ENCODE data around the gene ACSM6.
A peak's percentile ranks its signal among the peaks of the same experiment; 100 is the strongest.
"Not testable (repeated sequence)": the region's sequence is repeated elsewhere in the genome, so short reads cannot be mapped to it uniquely, and the experiment has no call there.

Gene ACSM6

GRCh38 chr10:95193944-95194343, at the start of gene ACSM6:
Gene ACSM6 (plus strand): TSS chr10:95194238. CDS start chr10:95194486, 248 bp downstream.
- no peak for DNase-seq (ENCODE audit: low spot score)

- DNase-seq (ENCODE audit: low spot score) = no peak
Measured at GRCh38 chr10:95168694-95169093, 25.3 kb upstream of the ACSM6 start.

GRCh38 chr10:95169522-95169921, 24.5 kb upstream of the ACSM6 start:
- no peak for DNase-seq (ENCODE audit: low spot score)

- no peak for DNase-seq (ENCODE audit: low spot score)
Measured at GRCh38 chr10:95170790-95171189, 23.2 kb upstream of the ACSM6 start.

GRCh38 chr10:95171336-95171735, 22.7 kb upstream of the ACSM6 start:
- no peak for DNase-seq (ENCODE audit: low spot score)

- no peak for DNase-seq (ENCODE audit: low spot score)
Measured at GRCh38 chr10:95172851-95173250, 21.2 kb upstream of the ACSM6 start.

GRCh38 chr10:95176101-95176500, 17.9 kb upstream of the ACSM6 start:
- no peak for DNase-seq (ENCODE audit: low spot score)

GRCh38 chr10:95177429-95177828, 16.6 kb upstream of the ACSM6 start:
- no peak for DNase-seq (ENCODE audit: low spot score)

- DNase-seq (ENCODE audit: low spot score) = no peak
Measured at GRCh38 chr10:95178266-95178665, 15.8 kb upstream of the ACSM6 start.

- DNase-seq (ENCODE audit: low spot score) = no peak
Measured at GRCh38 chr10:95178797-95179196, 15.2 kb upstream of the ACSM6 start.

- no peak for DNase-seq (ENCODE audit: low spot score)
Measured at GRCh38 chr10:95181726-95182125, 12.3 kb upstream of the ACSM6 start.

- DNase-seq (ENCODE audit: low spot score) = peak; percentile 97
Measured at GRCh38 chr10:95183271-95184230, 10.5 kb upstream of the ACSM6 start.

GRCh38 chr10:95187617-95188016, 6.4 kb upstream of the ACSM6 start:
- DNase-seq (ENCODE audit: low spot score) = no peak

- DNase-seq (ENCODE audit: low spot score) = no peak
Measured at GRCh38 chr10:95188593-95188992, 5.4 kb upstream of the ACSM6 start.

GRCh38 chr10:95196046-95196445, 2.0 kb downstream of the ACSM6 start:
- no peak for DNase-seq (ENCODE audit: low spot score)

- DNase-seq (ENCODE audit: low spot score) = peak; percentile 64
Measured at GRCh38 chr10:95201736-95202135, 7.7 kb downstream of the ACSM6 start.

- not testable (repeated sequence) for DNase-seq (ENCODE audit: low spot score)
Measured at GRCh38 chr10:95202865-95203264, 8.8 kb downstream of the ACSM6 start.

- peak; percentile 51 for DNase-seq (ENCODE audit: low spot score)
Measured at GRCh38 chr10:95208702-95209391, 14.8 kb downstream of the ACSM6 start.

- no peak for DNase-seq (ENCODE audit: low spot score)
Measured at GRCh38 chr10:95209509-95210127, 15.6 kb downstream of the ACSM6 start.

GRCh38 chr10:95211606-95212279, 17.7 kb downstream of the ACSM6 start:
- DNase-seq (ENCODE audit: low spot score) = peak; percentile 26

- no peak for DNase-seq (ENCODE audit: low spot score)
Measured at GRCh38 chr10:95214369-95214768, 20.3 kb downstream of the ACSM6 start.

- no peak for DNase-seq (ENCODE audit: low spot score)
Measured at GRCh38 chr10:95214793-95215192, 20.8 kb downstream of the ACSM6 start.

All from AG20443 (cell line).